Peyer's patch (tissue), 4 donors: ENCODE results near the gene CPXM2. TPM values are rescaled to one million over a fixed set of nuclear protein-coding genes. Genes with fewer than 3 reads are reported as not detected.

ENCODE experiments used
- DNase-seq, 3 donors: peaks; one replicate each; pipeline ENCODE4 v3.0.0-alpha.2; 2017 to 2019
- H3K27ac ChIP-seq, 4 donors: fragments of 200-600 bp; sonication (generic); one replicate each; pipeline ENCODE4 v1.5.1; 2016 to 2019
- H3K27me3 ChIP-seq, 2 donors: fragments of 200-600 bp; sonication (generic); one replicate each; pipeline ENCODE4 v1.5.1; 2019
- H3K36me3 ChIP-seq, 3 donors: fragments of 200-600 bp; sonication (generic); one replicate each; pipeline ENCODE4 v1.5.1; 2016 to 2019
- H3K4me1 ChIP-seq, 4 donors: fragments of 200-600 bp; sonication (generic); one replicate each; pipeline ENCODE4 v1.5.1; 2016 to 2019
- H3K4me3 ChIP-seq, 4 donors: fragments of 200-600 bp; sonication (generic); 1 replicate in 3 of 4; 2 replicates in 1 of 4; pipeline ENCODE4 v1.5.1; 2016 to 2019; ENCODE audit warnings: mild to moderate bottlenecking in 1 of 4
- H3K9me3 ChIP-seq, 4 donors: fragments of 200-600 bp; sonication (generic); one replicate each; pipeline ENCODE4 v1.5.1; 2016 to 2019; ENCODE audit warnings: mild to moderate bottlenecking in 1 of 4
- POLR2A ChIP-seq, 2 donors: fragments of 450-650 bp; IDR thresholded peaks; one replicate each; pipeline ENCODE4 v1.5.1; 2017; ENCODE audit warnings: antibody characterized with exemption in 2 of 2, mild to moderate bottlenecking in 2 of 2, moderate library complexity in 2 of 2
- total RNA-seq, 4 donors: library from RNA; depleted of rRNA; stranded (reverse); fragments of >200 nt; gene quantifications; one replicate each; pipeline ENCODE4 v1.1.0, GENCODE V29; 2016
- TF ChIP-seq, protein P1 (sequence below), 6 experiments: fragments of 450-650 bp in 4 of 6; fragments of 200-600 bp in 2 of 6; sonication (generic) in 1 of 6; IDR thresholded peaks; one replicate each; pipeline ENCODE4 v1.5.1; 2017 to 2019; ENCODE audit warnings: antibody characterized with exemption in 6 of 6, mild to moderate bottlenecking in 3 of 6, moderate library complexity in 1 of 6

The CPXM2 gene
- total RNA-seq, 4 donors from 2014 or later: 5.6 to 18.2 (median 7.7) TPM

DNA sequence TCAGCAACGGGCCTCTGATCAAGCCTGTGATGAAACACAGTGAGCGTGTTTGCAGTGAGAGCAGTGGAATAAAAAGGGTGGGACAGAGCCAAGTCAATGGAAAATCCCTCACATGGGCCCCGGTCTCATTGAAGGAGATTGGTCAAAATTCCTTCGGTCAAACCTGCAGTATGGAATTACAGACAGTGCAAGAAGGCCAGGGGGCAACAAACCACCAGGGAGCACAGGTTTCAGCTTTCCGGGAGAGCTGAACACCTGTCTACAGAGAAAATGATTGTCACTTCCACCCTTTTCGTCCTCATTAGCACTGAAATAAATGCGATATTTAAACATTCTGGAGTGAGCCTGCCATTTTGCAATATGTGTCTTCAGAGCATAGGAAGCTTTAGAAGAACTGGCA lies 132.6 kb downstream of the CPXM2 start:
- H3K4me3 ChIP-seq: no peak overlapping the region
- H3K27me3 ChIP-seq: no peaks in the 10 kb centered on the region
- H3K9me3 ChIP-seq: no peaks in the 10 kb centered on the region
- no peak for DNase-seq
- TF ChIP-seq, protein P1, sequence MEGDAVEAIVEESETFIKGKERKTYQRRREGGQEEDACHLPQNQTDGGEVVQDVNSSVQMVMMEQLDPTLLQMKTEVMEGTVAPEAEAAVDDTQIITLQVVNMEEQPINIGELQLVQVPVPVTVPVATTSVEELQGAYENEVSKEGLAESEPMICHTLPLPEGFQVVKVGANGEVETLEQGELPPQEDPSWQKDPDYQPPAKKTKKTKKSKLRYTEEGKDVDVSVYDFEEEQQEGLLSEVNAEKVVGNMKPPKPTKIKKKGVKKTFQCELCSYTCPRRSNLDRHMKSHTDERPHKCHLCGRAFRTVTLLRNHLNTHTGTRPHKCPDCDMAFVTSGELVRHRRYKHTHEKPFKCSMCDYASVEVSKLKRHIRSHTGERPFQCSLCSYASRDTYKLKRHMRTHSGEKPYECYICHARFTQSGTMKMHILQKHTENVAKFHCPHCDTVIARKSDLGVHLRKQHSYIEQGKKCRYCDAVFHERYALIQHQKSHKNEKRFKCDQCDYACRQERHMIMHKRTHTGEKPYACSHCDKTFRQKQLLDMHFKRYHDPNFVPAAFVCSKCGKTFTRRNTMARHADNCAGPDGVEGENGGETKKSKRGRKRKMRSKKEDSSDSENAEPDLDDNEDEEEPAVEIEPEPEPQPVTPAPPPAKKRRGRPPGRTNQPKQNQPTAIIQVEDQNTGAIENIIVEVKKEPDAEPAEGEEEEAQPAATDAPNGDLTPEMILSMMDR (IDR thresholded peaks at IDR 0.05): peak in 1 of 6 experiments; percentile 3
- TF ChIP-seq POLR2A (IDR thresholded peaks at IDR 0.05): no peak
- H3K27ac ChIP-seq: peak overlapping the region in 2 of 4 donors; percentile 21 to 38
- H3K4me1 ChIP-seq: peaks cover 0 to 4% (median 0%) of the 10 kb centered on the region in 4 donors
- no peaks in the 10 kb centered on the region for H3K36me3 ChIP-seq

GRCh38 chr10:123757853-123758252 lies 133.8 kb downstream of the CPXM2 start:
- TF ChIP-seq POLR2A (IDR thresholded peaks at IDR 0.05): no peak
- TF ChIP-seq, protein P1 (IDR thresholded peaks at IDR 0.05): no peak
- no peak overlapping the region for H3K4me3 ChIP-seq
- H3K9me3 ChIP-seq: no peaks in the 10 kb centered on the region
- no peaks in the 10 kb centered on the region for H3K36me3 ChIP-seq
- H3K27me3 ChIP-seq: no peaks in the 10 kb centered on the region
- H3K4me1 ChIP-seq: peaks cover 0 to 4% (median 0%) of the 10 kb centered on the region in 4 donors
- DNase-seq: no peak
- H3K27ac ChIP-seq: no peak overlapping the region

DNA sequence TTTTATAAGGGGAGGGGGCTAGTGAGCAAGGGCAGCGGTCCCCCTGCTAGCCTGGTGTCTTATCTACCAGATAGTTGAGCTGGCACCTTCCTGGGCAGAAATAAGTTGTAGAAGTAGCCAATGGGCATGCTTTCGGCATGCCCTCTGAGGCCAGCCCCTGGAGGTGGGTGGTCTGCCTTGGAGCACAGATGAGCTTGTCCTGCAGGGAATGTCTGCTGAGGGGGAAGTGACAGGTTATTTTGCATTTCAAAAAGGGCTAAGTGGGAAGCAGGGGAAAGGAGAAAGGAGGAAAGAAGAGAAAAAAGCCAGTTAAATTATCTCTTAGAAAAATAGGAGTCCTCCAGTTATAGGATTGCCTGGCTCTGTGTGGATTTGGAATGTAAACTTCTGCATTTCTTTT lies 136.5 kb downstream of the CPXM2 start:
- Histone ChIP-seq H3K9me3 (no peaks in the 10 kb centered on the region), H3K27ac (no peak overlapping the region), H3K4me3 (no peak overlapping the region), H3K27me3 (no peaks in the 10 kb centered on the region), H3K4me1 (peaks cover 0 to 4% (median 0%) of the 10 kb centered on the region in 4 donors), H3K36me3 (no peaks in the 10 kb centered on the region)
- DNase-seq: no peak
- TF ChIP-seq, protein P1 (IDR thresholded peaks at IDR 0.05): no peak
- no peak for TF ChIP-seq POLR2A (IDR thresholded peaks at IDR 0.05)

GRCh38 chr10:123754123-123754522 lies 137.5 kb downstream of the CPXM2 start:
- Histone ChIP-seq H3K36me3 (no peaks in the 10 kb centered on the region), H3K4me1 (no peaks in the 10 kb centered on the region)
- TF ChIP-seq POLR2A (IDR thresholded peaks at IDR 0.05): no peak
- TF ChIP-seq, protein P1 (IDR thresholded peaks at IDR 0.05): no peak

DNA sequence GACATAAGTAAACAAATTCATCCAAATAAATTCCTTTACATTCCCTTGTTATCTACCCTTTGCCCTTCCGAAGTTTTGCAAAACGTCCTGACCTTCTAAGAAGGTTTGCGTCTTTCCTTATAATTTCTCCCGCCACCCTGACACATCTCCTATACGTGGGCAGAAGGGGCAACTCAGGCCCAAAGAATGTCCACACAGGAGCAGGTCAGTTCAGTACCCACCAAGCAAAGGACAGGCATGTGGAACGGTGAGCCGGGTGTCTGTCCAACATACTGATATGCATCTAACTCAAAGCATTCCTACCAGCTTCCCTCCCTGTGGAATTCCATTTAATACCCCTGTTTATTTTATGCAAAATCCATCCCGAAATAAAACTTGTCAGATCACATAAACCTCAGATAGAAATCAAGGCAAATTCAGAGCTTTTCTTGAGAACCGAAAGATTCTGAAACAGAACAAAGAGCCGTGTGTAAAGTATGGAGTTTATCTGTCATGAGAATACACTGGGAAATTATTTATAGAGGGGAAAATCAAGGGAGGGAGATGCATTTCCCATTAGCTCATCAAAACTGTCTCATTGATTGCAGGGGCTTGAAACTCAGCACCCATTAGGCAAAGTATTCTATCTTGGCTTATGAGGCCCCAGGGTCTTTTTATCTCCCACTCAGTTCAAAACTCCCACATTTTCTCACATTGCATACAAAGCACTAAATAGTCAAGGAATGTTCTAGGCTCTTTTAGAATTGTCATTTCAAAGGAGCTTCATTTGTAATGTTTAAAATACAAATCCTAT lies 140.1 kb downstream of the CPXM2 start:
- Histone ChIP-seq H3K9me3 (no peaks in the 10 kb centered on the region), H3K4me1 (no peaks in the 10 kb centered on the region), H3K27ac (no peak overlapping the region), H3K4me3 (no peak overlapping the region), H3K27me3 (no peaks in the 10 kb centered on the region), H3K36me3 (no peaks in the 10 kb centered on the region)
- peak in 1 of 3 donors; percentile 11 for DNase-seq
- TF ChIP-seq, protein P1 (IDR thresholded peaks at IDR 0.05): no peak
- TF ChIP-seq POLR2A (IDR thresholded peaks at IDR 0.05): no peak

More at GRCh38 chr10:123754123-123754522, 137.5 kb downstream of the CPXM2 start:
- Histone ChIP-seq H3K4me3 (no peak overlapping the region), H3K9me3 (no peaks in the 10 kb centered on the region), H3K27ac (no peak overlapping the region), H3K27me3 (no peaks in the 10 kb centered on the region)
- DNase-seq: peak in 1 of 3 donors; percentile 5
